CD4-positive, alpha-beta T cell treated with Interleukin-6 for 4 hours (primary cell): ENCODE data around the gene CPLX4.

Experiments used
- DNase-seq: peaks from one replicate; pipeline ENCODE4 v3.0.0-alpha.2; 2020; ENCODE audit warnings: mixed read lengths

Gene CPLX4

DNA sequence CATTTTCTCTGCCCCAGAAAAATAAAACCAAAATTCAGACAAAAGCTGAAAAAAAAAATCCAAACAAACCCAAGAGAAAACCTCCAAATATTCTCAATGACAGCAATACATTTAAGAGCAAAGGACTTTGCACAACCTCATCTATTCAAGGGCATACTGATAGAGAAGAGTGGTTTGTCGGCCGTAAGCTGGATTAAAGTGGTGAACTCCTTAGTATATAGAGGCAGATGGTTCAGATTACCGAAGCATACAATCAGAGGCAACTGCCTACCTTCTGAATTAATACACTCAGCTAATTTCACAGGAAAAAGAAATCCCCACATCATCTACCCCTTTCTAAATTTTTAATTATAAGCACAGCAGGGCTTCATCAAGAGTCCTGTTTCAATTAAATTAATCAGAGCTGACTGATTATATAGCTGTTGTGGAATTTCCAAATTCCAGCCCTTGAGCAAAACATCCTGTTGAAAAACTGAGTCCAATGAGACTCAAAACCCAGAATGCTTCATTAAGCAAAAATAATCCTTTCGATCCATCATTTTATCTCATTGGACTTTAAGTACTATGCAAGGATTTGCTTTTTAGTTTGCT lies at the start of gene CPLX4:
CPLX4 (minus strand) TSS at position 190 of the 591 bp plus-strand sequence; CDS start at position 3, 187 bp downstream.
- no peak for DNase-seq

- no peak for DNase-seq
Measured at GRCh38 chr18:59360381-59360780, 41.9 kb upstream of the CPLX4 start.

DNA sequence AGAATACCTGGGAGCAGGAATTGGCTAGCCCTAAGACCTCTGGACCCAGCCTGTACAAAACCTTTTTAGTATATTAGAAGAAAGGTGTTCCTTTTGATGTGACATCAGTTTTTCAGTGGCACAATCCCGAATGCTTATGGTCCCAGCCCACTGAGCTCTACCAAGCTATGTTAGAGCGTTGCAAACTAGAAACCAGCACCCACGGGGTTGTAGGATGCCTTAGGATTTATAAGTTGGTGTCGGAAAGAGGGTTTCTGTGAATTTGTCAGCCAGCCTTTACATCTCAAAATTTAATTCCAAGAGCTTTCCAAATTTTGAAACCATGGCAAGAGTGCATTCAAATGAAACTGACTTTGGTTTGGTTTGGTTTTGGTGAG lies 41.1 kb upstream of the CPLX4 start:
- DNase-seq: no peak

DNA sequence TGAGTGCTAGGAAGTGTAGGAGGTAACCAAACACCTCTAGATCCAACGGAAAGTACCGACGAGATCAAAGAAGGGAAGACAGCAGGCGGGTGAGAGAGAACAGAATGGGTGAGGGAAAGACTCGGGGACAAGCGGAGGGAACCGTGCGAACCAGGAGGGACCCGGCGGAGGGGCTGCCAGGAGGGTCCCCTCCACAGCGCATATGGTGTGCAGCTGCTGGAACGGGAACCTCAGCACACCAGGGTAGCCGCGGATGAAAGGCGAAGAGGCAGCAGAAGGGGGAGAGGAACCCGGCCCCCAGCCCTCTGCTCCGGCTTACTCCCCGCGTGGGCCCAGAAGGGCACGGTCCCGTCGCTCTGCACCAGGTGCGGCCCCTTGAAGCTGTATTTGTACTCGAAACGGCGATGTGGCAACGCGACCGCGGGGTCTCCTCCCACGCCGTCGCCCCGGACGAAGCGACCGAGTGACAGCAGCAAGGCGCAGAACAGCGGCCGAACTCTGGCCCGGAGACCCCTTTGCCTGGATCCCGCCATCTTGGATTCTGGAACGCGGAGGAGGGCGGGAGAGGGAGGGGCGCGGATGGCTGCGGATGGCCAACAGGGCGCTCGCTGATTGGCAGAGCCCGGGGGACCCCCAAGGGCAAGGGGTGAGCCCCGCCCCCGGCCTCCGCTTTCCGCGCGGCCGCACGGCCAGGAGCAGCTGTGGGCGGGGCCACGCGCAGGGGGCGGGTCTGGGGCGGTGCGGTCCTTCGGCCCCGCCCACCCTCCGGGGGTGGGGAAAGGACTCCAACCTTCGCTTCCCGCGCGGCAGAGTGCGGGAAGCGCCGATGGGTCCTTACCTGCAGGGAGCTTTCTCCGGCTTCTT lies 40.5 kb upstream of the CPLX4 start, which contains the start of gene LMAN1:
LMAN1 (minus strand) TSS at position 554 of the 864 bp plus-strand sequence; CDS start at position 533, 21 bp downstream.
- DNase-seq: peak; percentile 95

DNA sequence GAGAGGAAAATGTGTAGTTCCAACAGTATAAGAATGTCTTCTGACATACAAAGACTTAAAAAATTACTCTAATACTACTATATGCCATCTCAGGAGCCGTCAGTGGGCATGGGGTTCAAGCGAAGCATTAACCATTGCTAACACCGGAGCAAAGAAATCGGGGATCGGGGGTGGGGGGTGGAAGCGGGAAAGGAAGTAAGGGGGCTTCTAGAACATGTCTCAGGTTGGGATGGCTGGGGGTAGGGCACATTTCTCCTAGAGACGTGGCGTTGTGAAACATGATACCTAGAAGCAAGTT lies 39.9 kb upstream of the CPLX4 start:
- no peak for DNase-seq

- no peak for DNase-seq
Measured at GRCh38 chr18:59357928-59358327, 39.5 kb upstream of the CPLX4 start.

GRCh38 chr18:59354731-59355130 lies 36.3 kb upstream of the CPLX4 start:
- no peak for DNase-seq

- no peak for DNase-seq
Measured at GRCh38 chr18:59353079-59353680, 34.7 kb upstream of the CPLX4 start.

DNA sequence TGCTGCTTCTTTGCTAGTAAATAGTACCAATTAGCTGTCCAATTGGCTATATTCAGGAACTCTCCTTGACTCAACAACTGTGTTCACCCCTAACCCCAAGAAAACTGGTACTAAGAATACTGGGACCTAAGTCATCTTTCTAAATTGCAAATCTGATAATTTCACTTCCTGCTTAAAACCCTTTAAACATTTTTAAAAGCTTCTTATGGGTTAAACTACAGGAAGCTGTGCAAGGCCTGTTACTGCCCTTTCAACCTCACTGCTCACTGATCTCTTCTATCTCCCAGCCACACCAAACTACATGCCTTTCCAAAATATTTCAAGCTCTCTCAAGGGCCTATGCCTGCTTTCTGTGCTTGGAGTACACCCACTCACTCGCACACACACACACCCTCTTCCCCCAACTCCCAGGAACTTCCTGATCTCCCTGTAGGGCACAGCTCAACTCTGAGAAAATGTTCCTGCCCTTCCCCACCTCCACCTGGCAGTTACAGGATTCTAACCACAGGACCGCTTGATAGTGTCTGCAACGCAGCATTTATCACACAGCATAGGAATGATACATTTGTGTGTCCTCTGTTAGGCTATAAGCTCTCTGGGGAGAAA lies 33.9 kb upstream of the CPLX4 start:
- no peak for DNase-seq

GRCh38 chr18:59345556-59345955 lies 27.1 kb upstream of the CPLX4 start:
- DNase-seq: no peak

DNA sequence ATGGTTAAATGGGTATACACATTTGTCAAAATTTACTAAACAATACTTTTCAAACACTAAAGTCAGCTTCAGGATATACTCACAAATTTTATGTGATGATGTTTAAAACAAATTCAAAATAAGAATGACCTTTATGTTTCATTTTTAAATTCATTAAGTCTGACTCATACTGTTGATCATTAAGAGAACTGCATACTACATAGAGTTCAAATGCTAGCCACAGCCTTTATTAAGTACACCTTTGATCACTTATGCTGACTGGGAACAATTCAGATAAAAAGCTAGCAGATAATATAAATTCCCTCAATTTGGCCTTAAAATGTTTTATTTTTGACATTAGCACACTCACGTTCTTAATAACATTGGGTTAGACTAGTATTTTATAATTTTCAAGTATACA lies 26.5 kb upstream of the CPLX4 start:
- no peak for DNase-seq

- no peak for DNase-seq
Measured at GRCh38 chr18:59343926-59344325, 25.5 kb upstream of the CPLX4 start.

GRCh38 chr18:59340817-59341216 lies 22.4 kb upstream of the CPLX4 start:
- no peak for DNase-seq

DNA sequence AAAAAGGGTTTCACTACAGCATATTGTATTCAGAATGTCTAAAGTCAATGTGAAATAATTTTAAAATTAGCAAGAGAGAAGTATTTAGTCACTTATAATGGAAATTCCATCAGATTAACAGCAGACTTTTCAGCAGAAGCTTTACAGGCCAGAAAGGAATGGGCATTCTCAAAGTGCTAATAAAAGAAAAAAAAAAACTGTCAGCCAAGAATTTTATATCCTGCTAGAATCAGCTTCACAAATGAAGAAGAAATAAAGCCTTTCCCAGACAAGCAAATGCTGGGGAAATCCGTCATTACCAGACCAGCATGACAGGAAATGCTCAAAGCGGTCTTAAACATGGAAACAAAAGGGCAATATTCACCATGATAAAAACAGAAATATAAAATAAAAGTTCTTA lies 21.9 kb upstream of the CPLX4 start:
- DNase-seq: no peak

GRCh38 chr18:59332986-59333385 lies 14.5 kb upstream of the CPLX4 start:
- no peak for DNase-seq

GRCh38 chr18:59328683-59329082 lies 10.2 kb upstream of the CPLX4 start:
- DNase-seq: no peak

DNA sequence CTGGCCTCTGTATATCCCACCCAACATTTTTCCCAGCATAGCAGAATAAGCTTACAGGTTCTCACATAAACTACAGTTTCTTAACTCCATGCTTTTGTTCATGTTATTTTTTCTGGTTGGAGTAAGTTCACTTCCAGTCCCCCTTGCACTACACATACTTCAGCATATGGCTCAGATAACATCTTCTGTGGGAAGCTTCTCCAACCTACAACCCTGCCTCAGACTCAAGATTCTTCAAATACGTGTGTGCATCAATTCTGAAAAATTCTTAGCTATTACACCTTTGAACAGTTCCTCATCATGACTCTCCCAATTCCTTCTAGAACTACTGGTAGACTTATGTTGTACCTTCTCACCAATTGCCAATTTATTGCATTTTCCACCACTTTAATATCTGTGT lies 7.5 kb upstream of the CPLX4 start:
- DNase-seq: no peak

GRCh38 chr18:59324623-59324971 lies 6.1 kb upstream of the CPLX4 start:
- no peak for DNase-seq

DNA sequence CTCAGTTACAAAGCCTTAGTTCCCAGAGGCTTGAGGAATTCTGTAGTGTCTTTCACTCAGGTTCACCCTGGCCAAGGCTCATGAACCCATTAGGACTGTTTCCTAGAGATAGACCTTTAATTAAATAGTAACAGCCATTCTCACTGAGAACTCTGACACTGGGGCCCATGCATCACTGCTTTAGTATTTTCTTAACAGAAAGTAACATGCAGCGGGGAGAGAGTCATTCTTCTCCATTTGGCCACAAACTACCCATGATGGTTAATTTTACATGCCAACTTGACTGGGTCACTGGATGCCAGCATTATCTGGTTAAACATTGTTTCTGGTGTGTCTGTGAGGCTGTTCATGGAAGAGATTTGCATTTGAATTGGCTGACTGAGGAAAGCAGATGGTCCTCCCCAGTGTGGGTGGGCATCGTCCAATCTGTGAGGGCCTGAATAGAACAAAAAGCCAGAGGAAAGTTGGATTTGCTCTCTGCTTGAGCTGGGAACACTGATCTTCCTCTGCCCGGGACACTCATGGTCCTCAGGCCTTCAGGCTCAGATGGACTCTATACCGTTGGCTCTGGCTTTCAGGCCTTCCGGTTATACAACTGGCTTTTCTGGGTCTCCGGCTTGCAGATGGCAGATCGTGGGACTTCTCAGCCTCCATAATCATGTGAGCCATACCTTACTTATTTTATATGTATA lies 5.6 kb upstream of the CPLX4 start:
- DNase-seq: no peak

- no peak for DNase-seq
Measured at GRCh38 chr18:59311631-59312030, 6.8 kb downstream of the CPLX4 start.

DNA sequence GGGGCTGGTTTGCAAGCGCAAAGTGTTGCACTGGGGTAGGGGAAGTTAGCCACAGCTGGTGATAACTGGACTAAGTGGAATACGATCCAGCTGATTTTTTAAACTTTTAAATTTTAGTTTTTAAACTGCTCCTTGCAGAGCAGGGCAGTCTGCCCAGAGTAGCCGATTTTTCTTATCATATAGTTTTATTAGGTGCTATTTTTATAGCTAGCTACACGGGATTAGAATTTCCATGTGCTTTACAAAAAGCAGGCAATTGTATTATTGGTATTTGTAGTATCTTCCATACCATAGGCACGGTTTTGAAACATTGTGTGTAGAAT lies 9.6 kb downstream of the CPLX4 start:
- DNase-seq: no peak

DNA sequence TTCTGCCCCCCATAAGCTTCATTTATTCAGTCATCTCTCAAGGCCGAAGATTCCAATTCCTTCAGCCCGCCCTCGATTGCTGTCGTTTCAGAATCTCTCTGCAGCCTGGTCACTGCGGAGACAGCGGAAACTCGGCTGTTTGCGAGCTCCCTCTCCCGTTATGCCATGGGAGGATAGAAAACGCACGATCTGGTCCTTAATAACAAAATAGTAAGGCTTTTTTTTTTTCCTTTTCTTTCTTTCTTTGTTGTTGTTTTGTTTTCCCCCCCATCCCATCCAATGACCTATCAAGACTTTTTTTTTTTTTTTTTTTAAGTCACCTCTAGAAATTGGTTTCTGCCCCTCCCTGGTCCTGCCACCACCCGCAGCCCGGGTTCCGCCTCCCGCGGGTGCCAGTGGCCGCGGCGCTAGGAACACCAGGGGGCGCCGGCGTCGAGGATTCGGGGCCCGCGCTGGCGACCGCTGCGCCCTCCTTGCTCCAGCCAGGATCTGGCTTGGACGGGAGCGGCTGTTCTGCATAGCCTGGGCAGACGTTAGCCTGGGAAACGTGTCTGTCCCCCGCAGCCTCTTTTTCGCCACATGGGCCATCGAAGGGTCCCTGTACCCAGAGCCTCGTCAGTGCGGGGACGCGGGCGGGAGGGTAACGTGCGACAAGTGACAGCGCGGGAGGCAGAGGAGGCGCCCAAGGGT lies 10.1 kb downstream of the CPLX4 start:
- DNase-seq: peak; percentile 71

GRCh38 chr18:59306640-59307039 lies 11.8 kb downstream of the CPLX4 start:
- DNase-seq: no peak
